SK-N-SH (cell line): ENCODE results near the gene PPP4C. TPM values are rescaled to one million over a fixed set of nuclear protein-coding genes. Genes with fewer than 3 reads are reported as not detected.
"Not testable (repeated sequence)": the region's sequence is repeated elsewhere in the genome, so short reads cannot be mapped to it uniquely, and the experiment has no call there.

Experiments used
- CTCF ChIA-PET: fragments of 300-600, 350-600 bp; formaldehyde crosslinking; extraction: SDS; loops from one replicate; lab custom pipeline; 2021; lab: Yijun Ruan, JAX
- POLR2A ChIA-PET: fragments of 350-600 bp; sonication (Branson Sonifier 250); formaldehyde crosslinking; extraction: SDS; loops from one replicate; lab custom pipeline; 2020; ENCODE audit warnings: antibody characterized with exemption, inconsistent platforms; lab: Yijun Ruan, JAX
- DNase-seq: peaks from one replicate; pipeline ENCODE4 v3.0.0; 2012
- H2AFZ ChIP-seq: fragments of 200-600 bp; sonication (generic); 2 replicates; pipeline ENCODE4 v1.8.1; 2016; ENCODE audit warnings: antibody characterized with exemption, mild to moderate bottlenecking, low read depth
- H3F3A ChIP-seq: fragments of 200-600 bp; sonication (generic); replicated peaks from 2 replicates; pipeline ENCODE3; 2016; ENCODE audit warnings: antibody characterized with exemption, mild to moderate bottlenecking; ENCODE audit not compliant: insufficient read depth
- H3K27ac ChIP-seq, 2 experiments: fragments of 200-500 bp in 1 of 2; fragments of 200-600 bp in 1 of 2; sonication (Bioruptor generic) in 1 of 2; sonication (generic), shearing (Covaris generic) in 1 of 2; 2 replicates each; pipeline versions ENCODE4 v1.5.1 to v1.6.1; 2014 to 2016; ENCODE audit warnings: low read depth in 2 of 2, inconsistent platforms in 1 of 2, low read length in 1 of 2, mild to moderate bottlenecking in 1 of 2, mixed read lengths in 1 of 2
- H3K27me3 ChIP-seq: fragments of 200-600 bp; sonication (generic), shearing (Covaris generic); 2 replicates; pipeline ENCODE4 v1.6.1; 2016; ENCODE audit warnings: mixed run types; ENCODE audit not compliant: insufficient read depth
- H3K36me3 ChIP-seq, 2 experiments: fragments of 200-500 bp in 1 of 2; fragments of 200-600 bp in 1 of 2; sonication (Bioruptor generic) in 1 of 2; sonication (generic) in 1 of 2; replicated peaks in 1 of 2; 2 replicates each; pipeline versions ENCODE3 to v1.5.1; 2014 to 2016; ENCODE audit warnings: low read length in 1 of 2, mild to moderate bottlenecking in 1 of 2; ENCODE audit not compliant: insufficient read depth in 2 of 2, control insufficient read depth in 1 of 2
- H3K4me1 ChIP-seq, 2 experiments: fragments of 200-500 bp in 1 of 2; fragments of 200-600 bp in 1 of 2; sonication (Bioruptor generic) in 1 of 2; sonication (generic), shearing (Covaris generic) in 1 of 2; 2 replicates each; pipeline versions ENCODE4 v1.5.1 to v1.6.1; 2014 to 2016; ENCODE audit warnings: low read depth in 1 of 2, low read length in 1 of 2, mixed run types in 1 of 2; ENCODE audit not compliant: insufficient read depth in 2 of 2, control insufficient read depth in 1 of 2
- H3K4me2 ChIP-seq: fragments of 200-600 bp; sonication (generic), shearing (Covaris generic); 2 replicates; pipeline ENCODE4 v1.6.1; 2017; ENCODE audit warnings: mixed run types
- H3K4me3 ChIP-seq, 2 experiments: fragments of 200-500 bp in 1 of 2; fragments of 200-600 bp in 1 of 2; sonication (Bioruptor generic) in 1 of 2; sonication (generic), shearing (Covaris generic) in 1 of 2; 2 replicates each; pipeline versions ENCODE4 v1.5.1 to v1.8.1; 2014 to 2016; ENCODE audit warnings: low read depth in 2 of 2, inconsistent platforms in 1 of 2, low read length in 1 of 2, mild to moderate bottlenecking in 1 of 2, mixed read lengths in 1 of 2, moderate library complexity in 1 of 2
- H3K79me2 ChIP-seq: fragments of 200-600 bp; sonication (generic); 2 replicates; pipeline ENCODE4 v1.8.1; 2017; ENCODE audit warnings: mild to moderate bottlenecking; ENCODE audit not compliant: insufficient read depth
- H3K9ac ChIP-seq: fragments of 200-600 bp; sonication (generic); 2 replicates; pipeline ENCODE4 v1.6.1; 2017; ENCODE audit warnings: mixed run types
- H3K9me2 ChIP-seq: fragments of 200-600 bp; sonication (generic); 2 replicates; pipeline ENCODE4 v1.6.1; 2017; ENCODE audit warnings: mixed run types
- H3K9me3 ChIP-seq: fragments of 200-600 bp; sonication (generic); 2 replicates; pipeline ENCODE4 v1.6.1; 2017; ENCODE audit warnings: mixed run types, mild to moderate bottlenecking, moderate library complexity
- H4K20me1 ChIP-seq: fragments of 200-600 bp; sonication (generic); 2 replicates; pipeline ENCODE4 v1.6.1; 2017; ENCODE audit warnings: mild to moderate bottlenecking, mixed run types; ENCODE audit not compliant: insufficient read depth
- ELF1 ChIP-seq: IDR thresholded peaks from 2 replicates; pipeline ENCODE4 v1.4.0; 2012
- EP300 ChIP-seq, 2 experiments: IDR thresholded peaks; 2 replicates each; pipeline versions ENCODE4 v1.4.0 to v1.6.1; 2012; ENCODE audit warnings: borderline replicate concordance in 1 of 2, low read depth in 1 of 2, low read length in 1 of 2
- EZH2phosphoT487 ChIP-seq: fragments of 200-600 bp; sonication (generic); IDR thresholded peaks from 2 replicates; pipeline ENCODE4 v1.6.1; 2017; ENCODE audit warnings: low read depth, mixed run types, mild to moderate bottlenecking, antibody characterized with exemption, moderate library complexity, borderline replicate concordance
- FOXJ3 ChIP-seq: sonication (generic); formaldehyde crosslinking; IDR thresholded peaks from 2 replicates; pipeline ENCODE4 v1.5.1; 2020; ENCODE audit warnings: mild to moderate bottlenecking, missing genetic modification reagents
- MEF2A ChIP-seq: IDR thresholded peaks from 2 replicates; pipeline ENCODE4 v1.4.0; 2012; ENCODE audit warnings: low read depth, borderline replicate concordance
- MXI1 ChIP-seq: IDR thresholded peaks from 2 replicates; pipeline ENCODE4 v1.6.1; 2012; ENCODE audit warnings: mild to moderate bottlenecking, low read depth, low read length, improper control_type of control experiment
- RAD21 ChIP-seq: IDR thresholded peaks from 2 replicates; pipeline ENCODE4 v1.6.1; 2012; ENCODE audit warnings: mild to moderate bottlenecking, low read length
- RCOR1 ChIP-seq: fragments of 150-350 bp; IDR thresholded peaks from 2 replicates; pipeline ENCODE4 v1.6.1; 2017; ENCODE audit warnings: antibody characterized with exemption, low read length
- RFX5 ChIP-seq: IDR thresholded peaks from 2 replicates; pipeline ENCODE4 v1.6.1; 2012; ENCODE audit warnings: mild to moderate bottlenecking, improper control_type of control experiment, low read length
- TCF12 ChIP-seq: IDR thresholded peaks from 2 replicates; pipeline ENCODE4 v1.4.0; 2012
- USF2 ChIP-seq: fragments of 150-350 bp; IDR thresholded peaks from 2 replicates; pipeline ENCODE4 v1.6.1; 2017; ENCODE audit warnings: antibody characterized with exemption, low read length, low read depth, borderline replicate concordance
- ZBTB33 ChIP-seq: IDR thresholded peaks from 2 replicates; pipeline ENCODE4 v1.4.0; 2012; ENCODE audit warnings: low read depth, borderline replicate concordance
- WGBS: methylation state at CpG from one replicate; pipeline ENCODE4 v1.1.6; 2017; ENCODE audit warnings: low lambda C conversion rate; 5-methylcytosine and 5-hydroxymethylcytosine counted together
- polyA plus RNA-seq, 3 experiments: library from polyadenylated mRNA; depleted of rRNA; stranded (reverse); fragments of >200 nt; gene quantifications; 2 replicates each; pipeline ENCODE4 v1.2.3, GENCODE V29; 2012
- TF ChIP-seq, protein P1 (sequence below): IDR thresholded peaks from 2 replicates; pipeline ENCODE4 v1.4.0; 2012; ENCODE audit warnings: low read depth, borderline replicate concordance

PPP4C gene
- polyA plus RNA-seq, 1 of the 3 experiments (the other 2 are of a cell fraction) = 339 TPM

DNA sequence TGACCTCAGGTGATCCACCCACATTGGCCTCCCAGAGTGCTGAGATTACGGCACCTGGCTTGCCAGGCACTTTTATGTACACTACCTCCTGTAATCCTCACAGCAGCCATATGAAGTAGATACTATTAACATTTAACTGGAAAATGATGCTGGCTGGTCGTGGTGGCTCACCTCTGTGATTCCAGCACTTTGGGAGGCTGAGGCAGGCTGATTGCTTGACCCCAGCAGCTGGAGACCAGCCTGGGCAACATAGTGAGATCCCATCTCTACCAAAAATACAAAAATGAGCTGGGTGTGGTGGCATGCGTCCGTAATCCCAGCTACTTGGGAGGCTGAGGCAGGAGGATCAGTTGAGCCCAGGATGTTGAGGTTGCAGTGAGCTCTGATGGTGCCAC, 49.2 kb downstream of the PPP4C start:
- H3K4me1 ChIP-seq = peaks cover 9 to 11% of the 10 kb centered on the region in 2 experiments; a peak in 3 of 4 replicates
- H4K20me1 ChIP-seq = no peaks in the 10 kb centered on the region
- H3F3A ChIP-seq = peaks cover 14% of the 10 kb centered on the region
- DNase-seq = no peak
- TF ChIP-seq USF2 (no peak), MXI1 (no peak), FOXJ3 (CRISPR knock-in tag) (no peak), RFX5 (no peak), RCOR1 (no peak), TCF12 (no peak), ZBTB33 (no peak), RAD21 (no peak), EP300 (IDR thresholded peaks at IDR 0.05; ENCODE audit: borderline replicate concordance in 1 of 2, low read depth in 1 of 2, low read length in 1 of 2) (no peak), ELF1 (no peak), EZH2phosphoT487 (no peak), MEF2A (no peak)
- TF ChIP-seq, protein P1, sequence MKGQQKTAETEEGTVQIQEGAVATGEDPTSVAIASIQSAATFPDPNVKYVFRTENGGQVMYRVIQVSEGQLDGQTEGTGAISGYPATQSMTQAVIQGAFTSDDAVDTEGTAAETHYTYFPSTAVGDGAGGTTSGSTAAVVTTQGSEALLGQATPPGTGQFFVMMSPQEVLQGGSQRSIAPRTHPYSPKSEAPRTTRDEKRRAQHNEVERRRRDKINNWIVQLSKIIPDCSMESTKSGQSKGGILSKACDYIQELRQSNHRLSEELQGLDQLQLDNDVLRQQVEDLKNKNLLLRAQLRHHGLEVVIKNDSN = no peak
- TF ChIP-seq, all 33 proteins: peak for 0
- H3K4me3 ChIP-seq = no peak overlapping the region
- no peaks in the 10 kb centered on the region for H3K79me2 ChIP-seq
- no peaks in the 10 kb centered on the region for H3K9me3 ChIP-seq
- no peak overlapping the region for H3K27ac ChIP-seq
- no peaks in the 10 kb centered on the region for H3K27me3 ChIP-seq
- WGBS = 91% methylated on average over 4 of the region's 4 CpGs
- no peak overlapping the region for H3K4me2 ChIP-seq
- CTCF ChIA-PET = interaction anchor here (1.0 to 2.8 kb wide), 3 partner anchors 9 to 33 kb away, joined by 4 to 11 read pairs (median 9); partner anchors contain the start of gene TBX6
- H3K9ac ChIP-seq = no peak overlapping the region
- no peaks in the 10 kb centered on the region for H3K9me2 ChIP-seq
- POLR2A ChIA-PET = no interaction called here
- no peaks in the 10 kb centered on the region for H3K36me3 ChIP-seq
- no peak overlapping the region for H2AFZ ChIP-seq

DNA sequence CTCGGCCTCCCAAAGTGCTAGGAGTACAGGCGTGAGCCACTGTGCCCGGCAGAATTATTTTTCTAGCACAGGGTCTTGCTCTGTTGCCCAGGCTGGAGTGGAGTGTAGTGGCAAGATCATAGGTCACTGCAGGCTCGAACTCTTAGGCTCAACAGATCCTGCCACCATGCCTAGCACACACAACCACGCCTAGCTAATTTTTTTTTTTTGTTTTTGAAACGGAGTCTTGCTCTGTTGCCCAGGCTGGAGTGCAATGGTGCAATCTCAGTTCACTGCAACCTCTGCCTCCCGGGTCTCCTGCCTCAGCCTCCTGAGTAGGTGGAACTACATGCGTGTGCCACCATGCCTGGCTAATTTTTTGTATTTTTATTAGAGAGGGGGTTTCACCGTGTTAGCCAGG, 49.9 kb downstream of the PPP4C start:
- H3K4me3 ChIP-seq, H3K9ac ChIP-seq, H3K79me2 ChIP-seq, POLR2A ChIA-PET, H3K36me3 ChIP-seq, H3K4me2 ChIP-seq, H3K27ac ChIP-seq, DNase-seq, H2AFZ ChIP-seq, H3K27me3 ChIP-seq, H4K20me1 ChIP-seq, H3K9me2 ChIP-seq, H3K9me3 ChIP-seq: not testable (repeated sequence)
- CTCF ChIA-PET = interaction anchor here (1.0 to 2.8 kb wide), 3 partner anchors 8 to 34 kb away, joined by 4 to 11 read pairs (median 4); partner anchors contain the start of gene TBX6
- Histone ChIP-seq H3K4me1 (peaks cover 9 to 11% of the 10 kb centered on the region in 2 experiments; a peak in 3 of 4 replicates), H3F3A (peaks cover 14% of the 10 kb centered on the region)
- WGBS = 85% methylated on average over 9 of the region's 9 CpGs
